ENCODE measurements around the gene REEP2.
"Not testable (repeated sequence)": the region's sequence is repeated elsewhere in the genome, so short reads cannot be mapped to it uniquely, and the experiment has no call there.

REEP2 gene

GRCh38 chr5:138466125-138466899, 27.5 kb downstream of the REEP2 start:
- DNase-seq (ENCODE audit: low spot score) = peak; percentile 22

- DNase-seq (ENCODE audit: low spot score) = peak; percentile 12
These were observed 28.2 kb downstream of the REEP2 start for GRCh38 chr5:138466900-138467710.

- peak; percentile 4 for DNase-seq (ENCODE audit: low spot score)
These were observed 28.9 kb downstream of the REEP2 start for GRCh38 chr5:138467711-138468132.

- no peak for DNase-seq (ENCODE audit: low spot score)
These were observed 29.5 kb downstream of the REEP2 start for GRCh38 chr5:138468133-138468965.

GRCh38 chr5:138468966-138469539, 30.2 kb downstream of the REEP2 start:
- DNase-seq (ENCODE audit: low spot score) = no peak

DNA sequence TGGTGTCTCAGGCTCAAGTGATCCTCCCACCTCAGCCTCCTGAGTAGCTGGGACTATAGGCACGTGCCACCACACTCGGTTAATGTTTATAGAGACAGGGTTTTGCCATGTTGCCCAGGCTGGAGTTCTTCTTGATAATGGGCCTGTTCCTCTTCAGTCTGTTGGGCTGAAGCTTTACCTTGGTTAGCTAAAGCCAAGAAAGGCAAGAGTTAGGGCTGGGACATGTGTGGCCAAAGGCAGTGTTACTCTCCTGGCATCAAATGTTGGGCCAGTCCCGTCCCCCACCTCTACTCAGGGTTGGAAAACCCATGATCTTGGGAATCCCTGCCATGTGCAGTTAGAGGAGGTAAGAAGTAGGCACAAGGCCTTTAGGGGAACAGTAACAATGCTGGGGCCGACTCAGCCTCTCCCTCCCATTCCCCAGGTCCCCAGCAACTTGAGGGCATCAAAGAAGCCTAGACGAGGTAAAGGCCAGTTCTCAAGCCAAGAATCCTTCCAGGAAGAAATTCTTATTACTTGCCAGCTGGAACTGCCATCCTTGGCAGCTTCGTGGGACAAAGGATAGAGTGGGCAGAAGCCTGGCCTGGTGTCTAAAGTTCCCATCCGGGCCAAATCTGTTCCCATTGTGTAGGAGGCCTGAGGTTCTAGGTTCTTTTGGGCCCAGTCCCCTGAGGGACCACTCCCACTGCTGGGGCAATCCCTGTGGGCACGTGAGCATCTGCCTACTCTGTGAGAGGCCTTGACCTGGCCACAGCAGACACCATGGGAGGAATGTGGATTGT, 30.9 kb downstream of the REEP2 start:
- DNase-seq (ENCODE audit: low spot score) = peak; percentile 39

DNA sequence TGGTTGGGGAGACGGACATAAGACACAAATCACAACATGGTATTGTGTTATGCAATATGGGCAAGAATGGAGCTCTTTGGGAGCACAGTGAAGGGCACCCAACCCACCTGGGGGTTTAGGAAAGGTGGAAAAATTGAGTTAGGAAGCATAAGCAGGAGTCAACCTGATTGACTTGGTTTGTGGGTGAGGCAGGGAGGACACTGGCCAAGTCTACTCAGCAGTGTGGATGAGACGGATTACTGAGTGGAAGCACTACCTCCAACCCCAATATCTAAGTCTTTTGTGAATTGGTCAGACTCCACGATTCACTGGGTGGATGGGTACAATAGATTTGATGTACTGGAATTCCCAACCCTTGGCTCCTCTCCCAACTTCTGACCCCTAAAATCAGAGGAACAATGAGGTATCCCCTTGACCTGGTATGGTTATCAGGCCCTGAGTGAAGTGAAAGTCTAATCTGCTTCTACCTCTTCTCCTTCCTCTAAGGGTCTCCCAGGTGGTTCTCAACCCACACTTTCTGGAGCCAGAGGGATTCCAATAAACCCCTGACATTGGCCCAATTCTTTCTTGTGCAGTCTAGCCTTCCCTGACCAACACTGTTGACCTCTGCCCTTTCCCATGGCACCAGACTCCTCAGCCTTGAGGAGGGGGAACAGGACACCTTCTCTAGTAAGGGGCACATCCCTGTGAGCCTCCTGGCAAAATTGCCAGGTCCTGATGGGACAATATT, 31.6 kb downstream of the REEP2 start:
- no peak for DNase-seq (ENCODE audit: low spot score)

DNA sequence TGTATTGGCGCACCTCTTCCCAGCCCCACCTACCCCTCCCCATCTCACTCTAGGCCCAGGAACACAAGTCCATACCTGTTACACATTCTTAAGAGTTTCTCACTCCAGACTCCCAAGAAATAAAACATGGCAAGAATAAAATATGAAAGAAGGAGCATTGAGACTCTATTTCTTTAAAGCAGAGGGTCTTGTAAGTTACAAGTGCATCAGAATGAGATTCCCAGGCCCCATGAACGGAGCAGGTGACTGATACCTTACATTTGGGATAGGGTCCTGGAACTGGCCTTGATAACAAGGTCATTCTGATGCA, 32.1 kb downstream of the REEP2 start:
- no peak for DNase-seq (ENCODE audit: low spot score)

- no peak for DNase-seq (ENCODE audit: low spot score)
These were observed 33.5 kb downstream of the REEP2 start for GRCh38 chr5:138472353-138472752.

DNA sequence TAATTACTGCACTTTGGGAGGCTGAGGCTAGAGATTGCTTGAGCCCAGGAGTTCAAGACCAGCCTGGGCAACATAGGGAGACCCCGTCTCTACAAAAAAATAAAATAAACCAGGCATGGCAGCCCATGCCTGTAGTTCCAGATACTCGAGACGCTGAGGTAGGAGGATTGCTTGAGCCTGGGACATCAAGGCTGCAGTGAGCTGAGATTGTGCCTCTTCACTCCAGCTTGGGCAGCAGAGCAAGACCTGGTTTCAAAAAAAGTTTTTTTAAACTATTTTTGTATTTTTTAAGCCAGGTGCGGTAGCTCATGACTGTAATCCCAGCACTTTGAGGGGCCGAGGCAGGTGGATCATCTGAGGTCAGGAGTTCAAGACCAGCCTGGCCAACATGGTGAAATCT, 34.3 kb downstream of the REEP2 start:
- DNase-seq (ENCODE audit: low spot score) = not testable (repeated sequence)

DNA sequence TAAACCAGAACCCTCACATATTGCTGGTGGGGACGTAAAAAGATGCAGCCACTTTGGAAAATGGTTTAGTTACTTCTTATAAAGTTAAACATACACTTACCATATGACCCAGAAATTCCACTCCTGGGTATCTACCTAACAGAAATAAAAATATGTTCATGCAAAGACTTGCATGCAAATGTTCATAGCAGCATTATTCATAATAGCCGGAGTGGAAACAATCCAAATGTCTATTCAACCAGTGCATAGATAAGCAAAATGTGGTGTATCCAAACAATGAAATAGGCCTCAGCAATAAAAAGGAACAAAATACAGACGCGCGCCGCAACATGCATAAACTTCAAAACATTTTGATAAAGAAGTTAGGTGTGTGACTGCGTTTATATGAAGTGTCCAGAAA, 38.1 kb downstream of the REEP2 start:
- DNase-seq (ENCODE audit: low spot score) = no peak

DNA sequence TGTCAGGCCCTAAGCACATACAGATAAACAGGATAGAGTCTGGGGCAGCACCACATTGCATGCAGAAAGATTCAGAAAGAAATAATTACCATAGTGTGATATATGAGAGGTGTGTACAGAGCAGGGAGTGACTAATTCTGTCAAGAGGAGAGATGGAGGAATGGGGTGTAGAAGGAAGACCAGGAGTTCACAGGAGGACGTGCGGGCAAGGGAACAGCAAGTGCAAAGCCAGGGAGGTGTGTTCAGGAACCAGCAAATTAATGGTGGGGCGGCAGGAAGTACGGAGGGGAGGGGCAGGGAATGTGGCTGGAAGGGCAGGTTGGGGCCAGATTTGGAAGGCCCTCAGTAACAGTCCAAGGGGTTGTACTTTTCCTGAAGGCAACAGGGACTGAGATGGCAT, 43.8 kb downstream of the REEP2 start:
- no peak for DNase-seq (ENCODE audit: low spot score)

DNA sequence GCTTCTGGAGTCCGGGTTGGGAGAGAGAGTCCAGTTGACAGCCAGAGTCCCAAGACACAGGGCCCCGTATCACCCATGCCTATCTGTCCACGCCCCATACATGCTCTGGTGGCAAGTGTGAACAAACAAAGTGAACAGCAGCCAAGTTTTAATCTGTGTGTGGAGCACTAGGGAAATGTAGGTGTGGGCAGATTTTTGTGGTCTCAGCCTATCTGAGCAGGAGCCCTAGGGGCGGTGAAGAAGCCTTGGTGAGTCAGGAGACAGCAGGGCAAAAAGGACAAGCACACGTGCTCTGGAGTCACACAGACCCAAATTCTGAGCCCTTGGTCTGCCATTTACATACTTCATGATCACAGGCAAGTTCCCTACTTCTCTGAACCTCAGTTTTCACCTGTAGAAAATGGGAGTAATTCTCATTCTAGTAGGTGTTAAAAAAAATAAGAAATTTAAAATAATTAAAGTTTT, 49.7 kb downstream of the REEP2 start:
- no peak for DNase-seq (ENCODE audit: low spot score)

- no peak for DNase-seq (ENCODE audit: low spot score)
These were observed 50.8 kb downstream of the REEP2 start for GRCh38 chr5:138489683-138490061.

GRCh38 chr5:138490648-138491283, 51.9 kb downstream of the REEP2 start:
- no peak for DNase-seq (ENCODE audit: low spot score)

DNA sequence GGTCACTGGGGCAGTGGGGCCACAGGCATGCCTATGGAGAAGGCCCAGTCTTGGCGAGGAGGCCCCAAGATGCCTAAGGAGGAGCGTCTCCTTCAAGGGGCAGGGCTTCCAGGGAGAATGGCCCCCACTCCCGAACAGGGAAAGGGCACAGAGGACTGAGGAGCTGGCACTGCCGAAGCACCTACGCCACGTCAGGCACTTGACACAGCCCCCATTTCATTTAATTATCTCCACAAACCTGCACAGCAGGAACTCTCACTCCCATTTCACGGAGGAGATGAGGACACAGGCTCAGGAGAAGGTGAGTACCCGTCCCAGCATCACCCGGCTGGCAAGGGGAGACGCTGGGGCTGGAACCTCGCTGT, 52.4 kb downstream of the REEP2 start:
- DNase-seq (ENCODE audit: low spot score) = no peak

DNA sequence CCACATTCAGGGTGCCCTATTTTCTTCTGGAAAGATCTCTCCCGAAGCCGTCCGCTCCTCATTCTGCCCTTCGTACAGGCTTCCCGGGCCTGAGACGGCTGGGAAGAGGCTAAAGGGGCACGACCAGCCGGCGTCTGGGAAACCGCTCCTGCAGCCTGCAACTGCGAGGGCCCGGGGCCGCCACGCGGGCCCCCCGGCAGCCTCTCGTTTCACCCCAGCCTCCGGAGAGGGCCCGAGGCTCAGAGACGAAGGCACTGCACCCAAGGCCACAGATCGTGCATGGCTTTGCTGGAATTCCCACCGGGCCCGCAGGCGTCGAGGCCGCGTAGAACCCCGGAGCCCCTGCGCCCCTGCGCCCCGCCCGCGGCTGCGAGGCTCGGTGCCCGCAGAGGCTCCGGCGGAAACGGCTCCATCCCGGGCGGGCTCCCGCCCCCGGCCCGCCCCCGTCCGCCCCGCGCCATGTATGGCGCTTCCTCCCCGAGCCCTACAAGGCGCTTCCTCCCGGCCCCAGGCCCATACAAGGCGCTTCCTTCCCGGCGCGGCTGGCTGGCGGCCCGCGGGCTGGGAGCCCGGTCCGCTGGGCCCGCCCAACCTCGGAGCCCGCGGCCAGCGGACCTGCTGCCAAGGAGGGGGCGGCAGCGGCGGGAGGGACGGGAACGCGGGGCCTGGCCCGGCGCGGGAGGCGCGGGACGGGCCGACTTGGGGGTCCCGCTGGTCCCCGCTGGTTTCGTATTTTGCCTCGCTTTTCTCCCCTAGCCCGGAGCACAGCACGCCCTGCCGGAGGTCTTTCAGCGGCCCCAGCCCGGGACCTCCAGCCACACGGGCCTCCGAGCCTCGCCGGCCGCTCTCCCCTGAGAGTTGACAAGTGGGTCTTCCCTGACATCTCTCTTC, 53.1 kb downstream of the REEP2 start:
- DNase-seq (ENCODE audit: low spot score) = peak; percentile 96

DNA sequence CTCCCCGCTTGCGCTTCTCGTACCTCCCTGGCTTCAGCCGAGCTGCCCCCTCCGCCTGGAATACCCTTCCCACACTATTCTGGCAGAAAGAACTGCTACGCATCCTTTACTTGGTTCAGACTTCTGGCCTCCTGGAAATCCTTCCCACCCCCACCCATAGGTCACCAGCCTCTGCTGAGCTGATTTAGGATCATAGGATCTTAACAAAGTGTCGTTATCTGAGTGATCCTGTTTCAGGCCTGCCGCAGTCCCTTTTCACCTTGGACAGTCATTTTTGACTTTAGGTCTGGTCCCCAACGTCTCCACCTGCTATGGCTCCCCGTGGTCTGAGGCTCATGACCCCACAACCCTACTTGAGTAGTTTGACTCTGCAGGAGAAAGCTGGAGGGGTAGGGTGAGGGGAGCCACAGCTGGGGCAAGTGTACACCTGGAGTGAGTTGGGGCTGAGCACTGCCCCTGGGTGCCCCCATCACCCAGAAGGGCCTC, 53.7 kb downstream of the REEP2 start:
- no peak for DNase-seq (ENCODE audit: low spot score)

DNA sequence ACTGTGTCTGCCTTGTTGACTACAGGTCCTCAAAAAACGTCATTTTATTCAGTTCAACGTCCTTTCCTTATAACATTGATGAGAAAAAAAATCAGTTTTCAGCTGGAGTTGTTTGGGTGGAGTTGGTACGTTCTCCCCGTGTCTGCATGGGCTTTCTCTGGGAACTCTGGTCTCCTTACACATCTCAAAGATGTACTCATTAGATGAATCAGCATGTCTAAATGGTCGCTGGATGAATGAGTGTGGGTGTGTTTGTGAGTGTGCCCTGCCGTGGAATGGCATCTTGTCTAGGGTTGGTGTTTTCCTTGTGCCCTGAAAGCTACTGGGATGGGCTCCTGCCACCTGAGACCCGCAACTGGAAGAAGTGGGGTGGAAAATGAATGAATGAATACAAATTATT, 56.5 kb downstream of the REEP2 start:
- DNase-seq (ENCODE audit: low spot score) = no peak
